HT-29 (cell line): Measurements from ENCODE around the gene HLF. TPM values are rescaled to one million over a fixed set of nuclear protein-coding genes. Genes with fewer than 3 reads are reported as not detected.

Experiments used
- DNase-seq: peaks from one replicate; pipeline ENCODE4 v3.0.0-alpha.2; 2015; ENCODE audit warnings: low spot score
- total RNA-seq: library from RNA; depleted of rRNA; stranded (reverse); fragments of >200 nt; shearing (Covaris generic); gene quantifications from 2 replicates; pipeline ENCODE4 v1.2.3, GENCODE V29; 2014

The HLF gene
- total RNA-seq, 1 experiment from 2014 or later, result 0.05 TPM

- no peak for DNase-seq
These were observed 9.8 kb downstream of the HLF start for GRCh38 chr17:55274355-55275255.

- no peak for DNase-seq
These were observed 11.4 kb downstream of the HLF start for GRCh38 chr17:55275894-55276804.

GRCh38 chr17:55278173-55278961 lies 13.6 kb downstream of the HLF start:
- no peak for DNase-seq

GRCh38 chr17:55279203-55279602 lies 14.4 kb downstream of the HLF start:
- no peak for DNase-seq

GRCh38 chr17:55279788-55280187 lies 15.0 kb downstream of the HLF start:
- no peak for DNase-seq

- no peak for DNase-seq
These were observed 15.5 kb downstream of the HLF start for GRCh38 chr17:55280212-55280611.

- no peak for DNase-seq
These were observed 17.1 kb downstream of the HLF start for GRCh38 chr17:55281649-55282378.

GRCh38 chr17:55282379-55282702 lies 17.6 kb downstream of the HLF start:
- DNase-seq, result no peak

- no peak for DNase-seq
These were observed 18.0 kb downstream of the HLF start for GRCh38 chr17:55282741-55283140.

- no peak for DNase-seq
These were observed 18.7 kb downstream of the HLF start for GRCh38 chr17:55283256-55283965.

GRCh38 chr17:55284001-55284884 lies 19.5 kb downstream of the HLF start:
- no peak for DNase-seq

- no peak for DNase-seq
These were observed 20.2 kb downstream of the HLF start for GRCh38 chr17:55284944-55285339.

GRCh38 chr17:55285340-55286301 lies 20.9 kb downstream of the HLF start:
- no peak for DNase-seq

- no peak for DNase-seq
These were observed 22.2 kb downstream of the HLF start for GRCh38 chr17:55286681-55287589.

GRCh38 chr17:55288356-55289105 lies 23.8 kb downstream of the HLF start:
- no peak for DNase-seq

- no peak for DNase-seq
These were observed 24.3 kb downstream of the HLF start for GRCh38 chr17:55289106-55289446.

GRCh38 chr17:55289978-55290377 lies 25.2 kb downstream of the HLF start:
- no peak for DNase-seq
